ENCODE results near the gene ZC3H13.
A peak's percentile ranks its signal among the peaks of the same experiment; 100 is the strongest.

The ZC3H13 gene

GRCh38 chr13:46052319-46053161 is at the start of gene ZC3H13:
Gene ZC3H13, minus strand, starts transcription at chr13:46052746. Its CDS starts 7,239 bp downstream, at chr13:46045507.
- DNase-seq (ENCODE audit: low read depth in 4 of 4, low spot score in 1 of 4), result peak; percentile 64 to 86 (median 82)

- DNase-seq (ENCODE audit: low read depth in 4 of 4, low spot score in 1 of 4), result no peak
Measured at GRCh38 chr13:46102255-46102605, 49.7 kb upstream of the ZC3H13 start.

GRCh38 chr13:46101484-46102254 is 49.1 kb upstream of the ZC3H13 start:
- no peak for DNase-seq (ENCODE audit: low read depth in 4 of 4, low spot score in 1 of 4)

- no peak for DNase-seq (ENCODE audit: low read depth in 4 of 4, low spot score in 1 of 4)
Measured at GRCh38 chr13:46101002-46101401, 48.5 kb upstream of the ZC3H13 start.

GRCh38 chr13:46100191-46100815 is 47.8 kb upstream of the ZC3H13 start:
- DNase-seq (ENCODE audit: low read depth in 4 of 4, low spot score in 1 of 4), result no peak

- DNase-seq (ENCODE audit: low read depth in 4 of 4, low spot score in 1 of 4), result no peak
Measured at GRCh38 chr13:46097663-46098062, 45.1 kb upstream of the ZC3H13 start.

GRCh38 chr13:46097015-46097414 is 44.5 kb upstream of the ZC3H13 start:
- no peak for DNase-seq (ENCODE audit: low read depth in 4 of 4, low spot score in 1 of 4)

- DNase-seq (ENCODE audit: low read depth in 4 of 4, low spot score in 1 of 4), result no peak
Measured at GRCh38 chr13:46094478-46094877, 41.9 kb upstream of the ZC3H13 start.

GRCh38 chr13:46088821-46089562 is 36.4 kb upstream of the ZC3H13 start:
- no peak for DNase-seq (ENCODE audit: low read depth in 4 of 4, low spot score in 1 of 4)

GRCh38 chr13:46087481-46087880 is 34.9 kb upstream of the ZC3H13 start:
- DNase-seq (ENCODE audit: low read depth in 4 of 4, low spot score in 1 of 4), result no peak

GRCh38 chr13:46086985-46087384 is 34.4 kb upstream of the ZC3H13 start:
- DNase-seq (ENCODE audit: low read depth in 4 of 4, low spot score in 1 of 4), result no peak

- no peak for DNase-seq (ENCODE audit: low read depth in 4 of 4, low spot score in 1 of 4)
Measured at GRCh38 chr13:46086421-46086922, 33.9 kb upstream of the ZC3H13 start.

GRCh38 chr13:46085737-46086136 is 33.2 kb upstream of the ZC3H13 start:
- DNase-seq (ENCODE audit: low read depth in 4 of 4, low spot score in 1 of 4), result no peak

GRCh38 chr13:46082324-46082723 is 29.8 kb upstream of the ZC3H13 start:
- DNase-seq (ENCODE audit: low read depth in 4 of 4, low spot score in 1 of 4), result no peak

- no peak for DNase-seq (ENCODE audit: low read depth in 4 of 4, low spot score in 1 of 4)
Measured at GRCh38 chr13:46079770-46080169, 27.2 kb upstream of the ZC3H13 start.

- DNase-seq (ENCODE audit: low read depth in 4 of 4, low spot score in 1 of 4), result no peak
Measured at GRCh38 chr13:46077265-46077664, 24.7 kb upstream of the ZC3H13 start.

GRCh38 chr13:46076827-46077226 is 24.3 kb upstream of the ZC3H13 start:
- no peak for DNase-seq (ENCODE audit: low read depth in 4 of 4, low spot score in 1 of 4)

GRCh38 chr13:46075811-46076210 is 23.3 kb upstream of the ZC3H13 start:
- DNase-seq (ENCODE audit: low read depth in 4 of 4, low spot score in 1 of 4), result no peak

- no peak for DNase-seq (ENCODE audit: low read depth in 4 of 4, low spot score in 1 of 4)
Measured at GRCh38 chr13:46071590-46072249, 19.2 kb upstream of the ZC3H13 start.

GRCh38 chr13:46063292-46063691 is 10.7 kb upstream of the ZC3H13 start:
- DNase-seq (ENCODE audit: low read depth in 4 of 4, low spot score in 1 of 4), result no peak

Measured in stimulated activated CD4-positive, alpha-beta T cell treated with anti-CD3 and anti-CD28 coated beads, Interleukin-1b, Interleukin-23, amount 100 ng/mL, for 24 hours (primary cell).